NK-92 treated with Interleukin-12 subunit alpha and Interleukin-12 subunit beta, amount 100 ng/mL, for 24 hours (cell line): ENCODE data around the gene HDAC4.
"Not testable (repeated sequence)": the region's sequence is repeated elsewhere in the genome, so short reads cannot be mapped to it uniquely, and the experiment has no call there.

Source experiments
- DNase-seq: peaks from one replicate; lab custom pipeline; 2025; lab: John Stamatoyannopoulos, UW

HDAC4 gene

DNA sequence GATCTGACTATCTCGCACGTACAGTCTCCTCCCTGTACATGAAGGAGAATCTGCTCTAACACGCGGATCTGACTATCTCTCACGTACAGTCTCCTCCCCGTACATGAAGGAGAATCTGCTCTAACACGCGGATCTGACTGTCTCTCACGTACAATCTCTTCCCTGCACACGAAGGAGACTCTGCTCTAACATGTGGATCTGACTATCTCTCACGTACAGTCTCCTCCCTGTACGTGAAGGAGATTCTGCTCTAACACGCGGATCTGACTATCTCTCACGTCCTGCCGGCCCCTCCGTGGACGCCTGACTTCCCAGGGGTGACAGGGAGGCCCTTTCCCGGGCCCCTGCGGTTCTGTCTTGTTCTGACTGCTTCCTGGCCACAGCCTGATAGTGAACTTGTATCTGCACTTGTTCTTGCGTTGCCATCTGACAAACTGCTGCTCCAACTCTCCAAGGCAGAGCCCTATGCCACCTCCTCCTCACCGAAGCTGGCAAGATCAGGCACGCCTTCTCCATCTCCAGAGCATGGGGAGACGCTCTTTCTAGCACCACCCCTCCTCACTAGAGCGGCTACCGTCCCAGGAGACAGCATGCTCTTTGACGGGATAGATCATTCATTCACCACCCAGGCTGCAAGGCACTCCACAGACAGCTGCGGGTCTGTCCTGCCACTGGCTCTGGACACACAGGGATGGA lies 314.3 kb downstream of the HDAC4 start:
- DNase-seq = no peak

DNA sequence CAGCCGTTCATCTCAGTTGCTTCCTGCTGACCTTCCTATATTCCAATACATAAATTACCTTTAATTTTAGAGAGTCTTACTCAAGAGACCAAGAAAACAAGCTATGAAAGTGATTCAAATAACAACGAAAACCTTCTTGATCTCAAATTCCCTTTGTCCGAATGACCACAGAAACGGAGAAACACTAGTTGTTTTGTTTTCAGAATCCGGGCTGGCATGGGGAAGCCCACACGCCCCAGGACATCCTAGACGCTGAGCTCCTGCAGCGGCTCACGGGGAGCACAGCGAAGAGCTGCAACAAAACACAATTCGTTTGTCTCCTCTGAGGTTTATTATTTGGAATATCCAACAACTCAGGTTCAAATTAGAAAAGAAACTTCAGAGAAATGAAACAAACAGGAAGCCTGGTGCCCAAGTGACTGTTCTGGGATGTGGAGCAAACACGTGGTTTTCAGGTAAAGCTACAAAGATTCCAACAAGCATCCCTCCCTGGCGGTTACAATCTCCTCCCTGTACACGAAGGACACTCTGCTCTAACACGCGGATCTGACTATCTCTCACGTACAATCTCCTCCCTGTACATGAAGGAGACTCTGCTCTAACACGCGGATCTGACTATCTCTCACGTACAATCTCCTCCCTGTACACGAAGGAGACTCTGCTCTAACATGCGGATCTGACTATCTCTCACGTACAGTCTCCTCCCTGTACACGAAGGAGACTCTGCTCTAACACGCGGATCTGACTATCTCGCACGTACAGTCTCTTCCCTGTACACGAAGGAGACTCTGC lies 315.4 kb downstream of the HDAC4 start:
- no peak for DNase-seq

DNA sequence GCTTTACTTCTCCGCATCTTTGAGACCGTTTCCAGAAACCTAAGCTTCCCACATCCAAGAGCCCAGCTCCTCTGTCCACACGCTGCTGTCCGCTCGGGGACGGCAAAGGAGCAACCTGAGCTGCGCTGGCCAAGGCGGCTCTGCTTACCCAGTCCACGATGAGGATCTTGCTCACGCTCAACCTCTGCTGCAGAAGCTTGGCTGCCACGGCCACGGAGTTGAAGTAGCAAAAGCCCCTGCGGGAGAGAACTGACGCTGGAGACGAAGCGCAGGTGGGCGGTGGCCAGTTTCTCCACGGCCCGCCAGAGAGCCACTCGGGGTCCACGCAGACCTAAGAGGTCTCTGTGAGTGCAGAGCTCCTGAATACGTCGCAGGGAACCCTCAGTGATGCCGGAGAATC lies 316.8 kb downstream of the HDAC4 start:
- no peak for DNase-seq

DNA sequence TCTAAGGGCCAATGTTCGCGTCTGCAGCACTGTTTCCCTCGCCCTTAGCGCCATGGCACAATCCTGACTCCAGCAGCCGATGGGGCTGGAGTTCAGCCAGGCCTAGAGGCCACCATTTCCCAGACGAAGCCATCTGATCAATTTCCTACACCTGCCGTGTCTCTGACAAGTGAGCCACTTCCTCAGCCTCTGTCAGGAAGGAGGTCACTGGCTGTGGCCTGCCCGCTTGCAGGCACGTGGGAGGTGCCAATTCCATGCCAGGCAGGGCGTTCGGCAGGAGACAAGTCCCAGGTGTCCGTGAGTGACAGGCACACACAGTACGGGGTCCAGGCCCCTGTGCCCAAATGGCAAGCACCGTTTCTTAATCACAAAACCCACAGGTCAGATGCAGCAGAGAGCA lies 318.4 kb downstream of the HDAC4 start:
- DNase-seq = no peak

DNA sequence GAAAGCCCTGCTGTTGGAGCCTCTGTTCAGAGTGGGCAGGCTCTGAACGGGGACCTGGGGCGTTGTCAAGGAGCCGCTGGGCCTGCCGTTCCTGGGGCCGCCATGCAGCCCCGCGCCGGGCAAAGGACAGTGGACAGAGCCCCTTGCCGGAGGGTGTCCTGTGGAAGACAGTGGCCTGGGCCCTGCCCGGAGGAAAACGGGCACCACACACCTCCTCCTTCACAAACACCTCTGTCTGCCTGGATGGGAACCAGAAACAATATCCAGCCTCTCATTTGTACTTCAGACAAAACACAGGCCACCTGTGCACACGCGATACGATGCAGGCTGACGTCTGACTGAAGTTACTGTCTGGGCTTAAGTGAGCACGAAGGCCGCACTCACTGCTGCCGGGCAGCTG lies 319.2 kb downstream of the HDAC4 start:
- no peak for DNase-seq

DNA sequence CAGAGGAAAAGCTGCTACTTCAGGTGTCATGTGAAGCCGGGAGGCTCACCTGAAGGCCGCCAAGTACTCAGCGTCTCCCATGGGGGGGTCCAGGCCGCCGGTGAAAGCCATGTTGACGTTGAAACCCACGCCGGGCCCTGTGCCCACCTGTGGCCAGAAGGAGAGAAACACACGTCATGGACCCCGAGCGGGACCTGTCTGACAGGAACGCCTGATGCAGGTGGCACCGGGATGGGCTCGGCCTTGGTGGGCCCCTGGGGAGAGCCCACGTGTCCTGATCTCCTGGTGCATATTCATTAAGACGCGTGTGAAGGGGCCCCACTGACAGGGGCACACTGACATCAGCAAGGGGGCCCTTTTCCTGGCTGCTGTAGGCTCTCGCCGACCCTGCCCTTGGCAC lies 319.8 kb downstream of the HDAC4 start:
- no peak for DNase-seq

DNA sequence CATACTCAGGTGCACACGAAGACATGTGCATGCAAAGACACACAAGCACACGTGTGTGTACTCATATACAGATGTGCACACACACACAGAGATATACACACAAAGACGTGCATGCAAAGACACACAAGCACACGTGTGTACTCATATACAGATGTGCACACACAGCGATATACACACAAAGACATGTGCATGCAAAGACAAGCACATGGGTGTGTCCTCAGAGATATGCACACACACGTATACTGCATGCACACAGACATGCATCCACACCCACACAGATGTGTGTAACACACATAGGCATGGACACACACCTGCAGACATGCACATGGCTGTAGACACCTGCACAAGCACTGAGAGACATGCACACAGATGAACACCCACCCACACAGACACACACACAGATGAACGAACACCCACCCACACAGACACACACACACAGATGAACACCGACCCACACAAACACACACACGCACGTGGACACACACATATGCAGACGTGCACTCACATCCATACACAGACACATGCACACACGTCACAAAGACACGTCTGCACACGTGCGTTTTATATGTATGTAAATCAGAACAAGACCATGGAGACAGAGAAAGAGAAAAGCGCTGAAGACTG lies 321.0 kb downstream of the HDAC4 start:
- no peak for DNase-seq

DNA sequence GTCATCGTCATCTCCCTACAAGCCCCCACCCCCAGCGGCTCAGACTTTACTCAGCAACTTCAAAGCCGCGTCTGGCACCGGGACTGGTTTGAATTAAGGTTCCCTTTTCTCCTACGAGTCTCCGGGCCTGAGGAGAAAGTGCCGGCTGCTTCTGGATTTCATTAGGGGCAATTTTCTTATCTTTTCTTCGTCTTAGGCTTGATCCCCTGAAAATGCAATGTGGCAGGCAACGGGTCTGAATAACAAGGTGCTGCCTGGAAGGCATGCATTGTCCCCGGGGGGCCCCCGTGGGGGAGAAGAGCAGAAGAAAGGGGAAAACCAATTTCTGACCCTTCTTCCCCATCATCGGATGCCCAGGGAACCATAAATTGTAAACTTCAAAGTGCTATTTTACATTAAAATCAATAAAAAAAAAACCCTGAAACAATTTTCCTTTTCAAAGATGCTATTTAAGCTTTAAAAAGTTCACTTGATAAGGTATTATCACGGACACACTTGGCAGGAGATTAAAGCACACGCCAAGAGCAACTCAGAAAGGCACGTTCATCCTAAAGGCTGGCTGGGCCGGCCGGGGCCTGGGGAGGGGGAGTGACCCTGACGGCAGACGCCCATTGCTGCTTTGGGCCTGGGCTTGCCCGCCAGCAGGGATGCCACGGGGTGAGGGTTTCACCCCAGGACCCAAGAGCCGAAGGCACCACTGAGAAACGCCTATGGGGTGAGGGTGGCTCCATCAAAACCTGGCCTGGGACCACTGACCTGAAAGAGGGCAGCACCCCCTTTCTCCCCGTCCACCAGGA lies 322.5 kb downstream of the HDAC4 start:
- no peak for DNase-seq

DNA sequence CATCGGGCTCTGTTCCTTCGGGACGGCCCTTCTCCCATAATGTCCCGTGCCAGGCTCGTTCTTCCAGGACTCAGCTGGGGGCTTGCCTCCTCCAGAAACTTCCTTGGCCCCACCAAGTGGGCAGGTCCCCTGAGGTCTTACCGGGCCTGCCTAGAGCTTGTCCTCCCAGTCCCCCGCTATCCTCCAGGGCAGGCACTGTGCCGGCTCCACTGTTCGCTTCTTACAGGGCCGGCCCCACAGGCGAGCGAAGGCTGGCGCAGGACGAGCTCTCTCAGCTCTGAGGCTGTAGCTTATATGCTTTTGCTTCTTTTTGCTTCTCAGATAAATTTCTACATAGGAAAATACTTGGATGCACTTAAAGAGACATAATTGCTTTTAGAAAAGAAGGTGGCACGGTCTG lies 323.6 kb downstream of the HDAC4 start:
- DNase-seq = no peak

DNA sequence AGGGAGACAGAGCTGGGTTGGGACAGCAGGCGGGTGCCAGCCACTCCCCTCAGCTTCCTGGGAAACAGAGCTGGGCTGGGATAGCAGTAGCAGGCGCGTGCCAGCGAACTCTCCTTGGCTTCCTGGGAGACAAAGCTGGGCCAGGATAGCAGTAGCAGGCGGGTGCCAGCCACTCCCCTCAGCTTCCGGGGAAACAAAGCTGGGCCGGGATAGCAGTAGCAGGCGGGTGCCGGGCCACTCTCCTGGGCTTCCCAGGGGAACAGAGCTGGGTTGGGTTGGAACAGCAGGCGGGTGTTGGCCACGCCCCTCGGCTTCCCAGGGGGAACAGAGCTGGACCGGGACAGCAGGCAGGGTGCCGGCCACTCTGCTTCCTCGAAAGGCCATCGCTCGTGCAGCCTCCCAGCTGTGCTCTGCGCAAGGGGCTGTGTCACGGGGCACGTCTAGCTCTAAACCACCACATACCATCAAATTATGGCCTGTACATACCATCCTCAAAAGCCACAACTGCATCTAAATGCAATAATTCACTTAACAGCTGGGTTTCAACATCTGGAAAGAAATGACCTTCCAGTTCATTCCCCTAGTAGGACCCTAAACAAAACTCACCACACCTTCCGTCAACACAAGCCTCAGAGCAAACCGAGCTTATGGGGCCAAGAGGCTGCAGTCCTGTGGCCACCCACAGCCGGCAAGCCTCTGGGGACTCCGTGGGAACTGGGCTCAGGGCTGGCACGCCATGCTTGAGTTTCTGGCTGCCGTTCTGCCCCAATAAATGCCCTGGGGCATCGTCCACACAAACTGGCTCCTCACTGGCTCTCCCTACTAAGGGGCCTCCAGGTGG lies 324.7 kb downstream of the HDAC4 start:
- no peak for DNase-seq

DNA sequence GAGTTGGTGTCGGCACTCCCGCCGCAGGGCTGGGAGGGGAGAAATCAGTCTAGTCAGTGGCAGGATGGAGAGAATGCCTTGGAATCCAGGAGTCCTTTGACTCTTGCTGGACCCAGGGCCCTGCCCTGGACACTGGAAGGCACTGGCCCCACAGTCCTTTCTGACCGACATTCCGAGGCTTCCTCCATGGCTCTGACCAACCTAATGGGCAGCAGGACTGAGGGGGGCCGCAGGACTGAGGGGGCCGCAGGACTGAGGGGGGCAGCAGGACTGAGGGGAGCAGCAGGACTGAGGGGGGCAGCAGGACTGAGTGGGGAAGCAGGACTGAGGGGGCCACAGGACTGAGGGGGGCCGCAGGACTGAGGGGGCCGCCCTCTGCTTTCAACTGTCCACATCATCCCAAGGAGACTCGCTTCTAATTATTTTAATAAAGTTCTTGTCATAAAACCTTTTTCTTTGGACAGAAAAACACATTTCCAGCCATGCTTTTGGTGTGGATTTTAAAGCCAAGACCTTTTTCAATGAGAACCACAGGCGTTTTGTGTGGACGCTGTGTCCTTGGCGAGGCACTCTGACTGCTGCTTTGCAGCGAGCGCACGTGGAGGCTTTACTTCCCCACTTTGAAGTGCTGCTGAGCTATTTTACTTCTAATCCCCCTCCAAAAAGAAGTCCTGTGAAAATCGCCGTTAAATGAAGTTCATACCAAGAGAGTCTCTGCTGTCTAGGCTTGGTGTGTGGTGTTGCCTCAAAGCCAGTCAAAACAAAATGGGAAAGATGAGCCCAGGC lies 326.9 kb downstream of the HDAC4 start:
- no peak for DNase-seq

DNA sequence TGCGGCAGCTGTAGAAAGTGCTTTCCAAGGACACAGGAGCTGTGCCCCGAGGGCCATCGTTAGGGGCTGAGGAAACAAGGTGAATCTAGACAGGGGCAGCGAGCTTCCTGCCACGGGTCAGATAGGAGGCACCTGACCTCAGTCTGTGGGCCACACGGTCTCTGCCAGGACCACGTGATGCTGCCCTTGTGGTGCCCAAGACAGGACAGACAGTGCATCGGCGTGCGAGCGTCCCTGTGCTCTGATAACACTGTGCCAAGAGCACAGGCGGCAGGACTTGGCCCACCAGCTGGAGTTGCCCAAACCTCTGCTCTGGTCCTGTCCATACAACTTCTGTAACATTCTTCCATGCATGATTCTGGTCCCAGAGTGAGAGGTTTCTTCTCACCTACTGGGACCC lies 327.6 kb downstream of the HDAC4 start:
- DNase-seq = no peak

DNA sequence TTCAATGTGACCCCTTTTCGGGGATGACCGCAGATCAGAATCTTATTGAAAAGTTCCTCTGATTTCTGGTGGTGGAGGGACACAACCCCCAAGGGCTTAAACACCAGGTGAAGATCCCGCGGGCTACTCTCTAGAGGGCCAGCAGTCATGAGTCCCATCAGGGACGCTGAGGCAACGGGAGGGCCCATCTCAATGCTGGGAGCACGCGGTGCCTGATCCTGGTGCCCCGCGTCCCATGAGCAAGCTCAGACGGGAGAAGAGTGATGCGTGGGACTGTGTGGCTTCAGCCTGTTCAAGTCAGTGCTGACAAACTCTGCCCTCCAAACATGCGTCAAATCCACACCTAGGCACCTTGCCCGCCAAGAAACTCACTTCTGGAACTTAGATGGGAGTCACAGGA lies 328.0 kb downstream of the HDAC4 start:
- DNase-seq = no peak

DNA sequence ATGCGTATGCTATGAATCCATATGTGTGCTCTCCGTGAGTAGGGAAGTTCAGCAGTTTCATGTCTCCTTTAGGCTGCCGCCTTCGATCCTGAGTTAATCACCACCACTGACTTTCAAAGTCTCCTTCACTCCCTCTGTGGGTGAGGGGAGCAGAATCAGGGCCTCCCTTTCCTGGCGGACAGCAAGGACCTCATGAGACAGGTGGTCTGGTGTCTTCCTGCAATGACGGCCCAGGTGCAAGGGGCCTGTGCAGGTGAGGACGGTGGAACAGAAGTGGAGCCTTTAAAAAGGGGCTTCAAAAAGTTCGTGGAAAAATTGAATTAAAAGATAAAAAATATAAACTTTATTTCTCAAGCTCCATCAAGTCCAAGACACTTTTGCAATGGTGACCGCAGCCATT lies 330.4 kb downstream of the HDAC4 start:
- no peak for DNase-seq

DNA sequence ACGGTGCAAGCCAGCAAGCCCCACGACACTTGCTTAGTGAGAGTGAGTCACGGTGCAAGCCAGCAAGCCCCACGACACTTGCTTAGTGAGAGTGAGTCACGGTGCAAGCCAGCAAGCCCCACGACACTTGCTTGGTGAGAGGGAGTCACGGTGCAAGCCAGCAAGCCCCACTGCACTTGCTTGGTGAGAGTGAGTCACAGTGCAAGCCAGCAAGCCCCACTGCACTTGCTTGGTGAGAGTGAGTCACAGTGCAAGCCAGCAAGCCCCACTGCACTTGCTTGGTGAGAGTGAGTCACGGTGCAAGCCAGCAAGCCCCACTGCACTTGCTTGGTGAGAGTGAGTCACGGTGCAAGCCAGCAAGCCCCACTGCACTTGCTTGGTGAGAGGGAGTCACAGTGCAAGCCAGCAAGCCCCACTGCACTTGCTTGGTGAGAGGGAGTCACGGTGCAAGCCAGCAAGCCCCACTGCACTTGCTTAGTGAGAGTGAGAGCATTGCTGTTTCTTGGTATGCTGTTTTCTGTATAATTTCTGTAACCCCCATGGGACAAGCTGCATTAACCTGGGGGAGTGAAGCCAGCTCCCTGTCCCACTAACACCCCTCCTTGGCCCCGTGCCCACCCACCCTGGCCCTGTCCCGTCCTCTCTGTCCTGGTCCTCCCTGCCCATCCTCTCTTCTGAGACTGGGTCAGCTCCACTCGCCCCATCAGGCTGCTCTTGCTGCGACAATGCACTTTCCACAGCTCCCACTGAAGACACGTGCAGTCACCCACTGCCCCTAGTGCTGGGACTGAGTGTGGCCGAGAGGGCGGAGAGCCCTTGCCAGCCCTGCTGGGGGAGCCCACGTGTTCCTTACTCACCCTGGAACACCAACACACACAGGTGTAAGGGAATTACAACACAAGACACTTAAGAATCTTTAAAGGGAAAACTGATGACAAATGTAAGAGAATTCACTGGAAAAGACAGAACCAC lies 331.2 kb downstream of the HDAC4 start:
- not testable (repeated sequence) for DNase-seq

DNA sequence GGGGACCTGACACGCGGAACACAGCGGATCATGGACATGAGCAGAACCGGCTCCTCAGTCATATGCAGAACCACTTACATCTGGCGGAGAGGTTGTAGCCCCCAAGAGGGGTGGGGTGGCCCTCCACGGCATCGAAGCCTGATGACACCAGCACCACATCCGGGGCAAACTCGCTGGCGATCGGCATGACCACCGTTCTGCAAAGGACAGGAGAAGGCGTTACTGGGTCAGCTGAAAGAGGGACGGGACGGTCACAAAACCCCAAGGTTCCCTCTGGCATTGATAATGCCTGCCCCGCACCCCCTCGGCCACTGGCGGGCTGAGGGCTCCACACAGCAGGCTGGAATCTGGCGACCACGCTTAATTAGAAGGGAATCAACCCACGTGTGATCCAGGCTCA lies 332.4 kb downstream of the HDAC4 start:
- DNase-seq = no peak

DNA sequence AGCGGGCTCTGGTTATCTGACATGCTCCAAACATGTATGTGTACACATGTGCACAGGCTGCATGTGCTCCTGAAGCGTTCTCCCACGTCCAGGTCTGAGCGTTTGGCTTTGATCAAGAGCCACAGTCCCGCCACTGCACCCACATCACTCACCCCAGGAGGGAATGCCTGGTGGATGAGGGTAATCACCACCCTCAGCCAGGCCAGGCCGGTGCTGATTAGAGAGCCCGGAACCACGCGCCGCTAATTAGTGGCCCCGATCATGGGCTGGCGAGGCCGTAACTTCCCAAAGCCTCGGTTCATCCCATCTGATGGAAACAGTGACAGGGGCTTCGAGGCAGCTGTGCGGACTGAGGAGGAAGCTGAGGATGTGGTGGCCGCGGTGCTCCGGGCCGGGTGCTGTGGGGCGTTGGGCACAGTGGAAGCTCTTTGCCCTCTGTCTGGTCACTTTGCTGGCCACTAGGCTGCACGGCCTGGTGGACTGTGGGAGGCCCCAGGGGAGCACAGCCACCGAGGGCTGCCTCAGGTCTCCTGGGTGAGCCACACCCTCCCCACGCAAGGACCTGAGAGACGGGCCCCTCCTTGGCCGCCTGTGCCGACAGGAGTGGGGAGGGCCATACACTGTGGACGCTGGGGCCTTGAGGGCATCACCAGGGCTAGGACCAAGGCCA lies 333.5 kb downstream of the HDAC4 start:
- no peak for DNase-seq

DNA sequence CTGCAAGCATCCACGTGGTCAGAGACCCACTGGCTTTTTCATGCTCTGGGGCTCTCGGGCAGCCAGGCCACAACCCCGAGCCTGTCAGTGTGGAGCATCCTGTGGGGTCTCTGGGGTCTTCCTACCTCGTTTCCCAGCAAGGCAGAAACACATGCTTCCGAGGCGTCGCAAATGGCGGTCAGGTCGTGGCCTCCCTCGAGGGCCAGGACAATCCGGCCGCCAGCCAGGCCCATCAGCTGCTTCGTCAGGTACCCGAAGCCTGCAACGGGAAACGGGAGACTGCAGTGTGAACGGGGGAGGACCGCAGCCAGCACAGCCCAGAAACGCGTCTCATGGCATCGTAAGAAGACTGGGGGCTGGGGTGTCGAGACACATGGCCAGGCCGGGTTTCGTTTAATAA lies 334.2 kb downstream of the HDAC4 start:
- DNase-seq = no peak

DNA sequence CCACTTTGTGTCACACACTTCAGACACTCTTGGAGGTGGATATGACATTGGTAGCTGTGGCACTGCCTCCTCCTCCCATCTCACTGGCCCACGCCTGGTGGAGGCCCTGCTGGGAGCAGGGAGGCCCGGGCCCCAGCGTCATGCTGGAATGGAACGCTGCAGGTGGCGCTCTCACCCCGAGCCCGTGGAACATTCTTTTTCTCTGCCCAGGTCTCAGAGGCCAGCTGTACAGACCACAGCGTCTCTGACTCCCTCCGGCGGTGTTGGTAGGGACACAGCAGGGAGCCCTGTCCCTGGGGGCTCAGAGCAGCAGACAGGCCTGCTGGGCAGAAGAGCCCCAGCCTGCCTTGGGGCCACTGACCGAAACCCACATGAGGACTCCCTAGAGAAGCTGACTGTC lies 334.9 kb downstream of the HDAC4 start:
- DNase-seq = no peak
